OCI-LY1 (cell line): Measurements from ENCODE around the gene VCAN.

Experiments used
- CTCF ChIP-seq: fragments of 200-600 bp; sonication (generic), shearing (Covaris generic); IDR thresholded peaks from 2 replicates; pipeline ENCODE4 v1.5.1; 2017; ENCODE audit warnings: mild to moderate bottlenecking, antibody characterized with exemption, low read length, moderate library complexity, mixed read lengths
- EZH2 ChIP-seq: fragments of 200-600 bp; sonication (generic), shearing (Covaris generic); IDR thresholded peaks from 2 replicates; pipeline ENCODE4 v1.8.0; 2017; ENCODE audit warnings: borderline replicate concordance, mixed run types, mild to moderate bottlenecking, antibody characterized with exemption, low read length, moderate library complexity, mixed read lengths

- TF ChIP-seq CTCF (no peak), EZH2 (no peak)
These were observed 16.7 kb downstream of the VCAN start for GRCh38 chr5:83488271-83488670.
